ENCODE data around the gene TTC33.

- TF ChIP-seq, protein P1, sequence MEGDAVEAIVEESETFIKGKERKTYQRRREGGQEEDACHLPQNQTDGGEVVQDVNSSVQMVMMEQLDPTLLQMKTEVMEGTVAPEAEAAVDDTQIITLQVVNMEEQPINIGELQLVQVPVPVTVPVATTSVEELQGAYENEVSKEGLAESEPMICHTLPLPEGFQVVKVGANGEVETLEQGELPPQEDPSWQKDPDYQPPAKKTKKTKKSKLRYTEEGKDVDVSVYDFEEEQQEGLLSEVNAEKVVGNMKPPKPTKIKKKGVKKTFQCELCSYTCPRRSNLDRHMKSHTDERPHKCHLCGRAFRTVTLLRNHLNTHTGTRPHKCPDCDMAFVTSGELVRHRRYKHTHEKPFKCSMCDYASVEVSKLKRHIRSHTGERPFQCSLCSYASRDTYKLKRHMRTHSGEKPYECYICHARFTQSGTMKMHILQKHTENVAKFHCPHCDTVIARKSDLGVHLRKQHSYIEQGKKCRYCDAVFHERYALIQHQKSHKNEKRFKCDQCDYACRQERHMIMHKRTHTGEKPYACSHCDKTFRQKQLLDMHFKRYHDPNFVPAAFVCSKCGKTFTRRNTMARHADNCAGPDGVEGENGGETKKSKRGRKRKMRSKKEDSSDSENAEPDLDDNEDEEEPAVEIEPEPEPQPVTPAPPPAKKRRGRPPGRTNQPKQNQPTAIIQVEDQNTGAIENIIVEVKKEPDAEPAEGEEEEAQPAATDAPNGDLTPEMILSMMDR (IDR thresholded peaks at IDR 0.05): no peak
- TF ChIP-seq POLR2AphosphoS5 (IDR thresholded peaks at IDR 0.05): no peak
Measured at GRCh38 chr5:40521925-40522324, 233.8 kb downstream of the TTC33 start.
